HG02610 (cell line): ENCODE data around the gene PCDH15.

Experiments
- ATAC-seq: cut with Tn5 transposase; IDR thresholded peaks from one replicate; pipeline ENCODE4 v1.9.1; 2021; ENCODE audit warnings: mild to moderate bottlenecking, moderate library complexity; ENCODE audit not compliant: unreplicated experiment

Gene PCDH15

GRCh38 chr10:54800741-54801421 is at the start of gene PCDH15:
Gene PCDH15 (minus strand): TSS chr10:54801231. CDS start chr10:54664262, 136,969 bp downstream.
- ATAC-seq, result no peak

GRCh38 chr10:54843932-54844331 is 42.9 kb upstream of the PCDH15 start:
- ATAC-seq, result no peak

- no peak for ATAC-seq
Observed at GRCh38 chr10:54843085-54843646, 42.1 kb upstream of the PCDH15 start.

GRCh38 chr10:54837479-54837878 is 36.4 kb upstream of the PCDH15 start:
- no peak for ATAC-seq

- no peak for ATAC-seq
Observed at GRCh38 chr10:54833029-54833428, 32.0 kb upstream of the PCDH15 start.

GRCh38 chr10:54826994-54827560 is 26.0 kb upstream of the PCDH15 start:
- ATAC-seq, result no peak

- no peak for ATAC-seq
Observed at GRCh38 chr10:54815583-54815982, 14.6 kb upstream of the PCDH15 start.

GRCh38 chr10:54808186-54808935 is 7.3 kb upstream of the PCDH15 start:
- ATAC-seq, result no peak

- no peak for ATAC-seq
Observed at GRCh38 chr10:54799506-54799905, 1.5 kb downstream of the PCDH15 start.

- ATAC-seq, result no peak
Observed at GRCh38 chr10:54797636-54798321, 3.3 kb downstream of the PCDH15 start.

GRCh38 chr10:54796881-54797280 is 4.2 kb downstream of the PCDH15 start:
- ATAC-seq, result no peak

- no peak for ATAC-seq
Observed at GRCh38 chr10:54776622-54777021, 24.4 kb downstream of the PCDH15 start.

- no peak for ATAC-seq
Observed at GRCh38 chr10:54772468-54773122, 28.4 kb downstream of the PCDH15 start.

GRCh38 chr10:54769051-54769450 is 32.0 kb downstream of the PCDH15 start:
- ATAC-seq, result no peak

GRCh38 chr10:54758791-54759190 is 42.2 kb downstream of the PCDH15 start:
- ATAC-seq, result no peak

- no peak for ATAC-seq
Observed at GRCh38 chr10:54749623-54750022, 51.4 kb downstream of the PCDH15 start.

GRCh38 chr10:54745436-54745835 is 55.6 kb downstream of the PCDH15 start:
- no peak for ATAC-seq

GRCh38 chr10:54742416-54742815 is 58.6 kb downstream of the PCDH15 start:
- ATAC-seq, result no peak

- ATAC-seq, result no peak
Observed at GRCh38 chr10:54728511-54728910, 72.5 kb downstream of the PCDH15 start.

- ATAC-seq, result no peak
Observed at GRCh38 chr10:54722075-54722474, 79.0 kb downstream of the PCDH15 start.

- no peak for ATAC-seq
Observed at GRCh38 chr10:54710918-54711317, 90.1 kb downstream of the PCDH15 start.
